Esophagus muscularis mucosa (tissue), 4 donors: Measurements from ENCODE around the gene MAP3K14. TPM values are rescaled to one million over a fixed set of nuclear protein-coding genes. Genes with fewer than 3 reads are reported as not detected.

Source experiments
- DNase-seq: peaks from one replicate; pipeline ENCODE4 v3.0.0-alpha.2; 2017; ENCODE audit errors: extremely low spot score
- H3K27ac ChIP-seq, 4 donors: fragments of 200-600 bp; sonication (generic); replicated peaks in 1 of 4; 1 replicate in 3 of 4; 2 replicates in 1 of 4; pipeline ENCODE4 v1.5.1; 2016 to 2019; ENCODE audit warnings: mild to moderate bottlenecking in 1 of 4
- H3K27me3 ChIP-seq, 4 donors: fragments of 200-600 bp; sonication (generic); one replicate each; pipeline versions ENCODE4 v1.5.1 to v1.6.0; 2016 to 2019
- H3K36me3 ChIP-seq, 4 donors: fragments of 200-600 bp; sonication (generic); one replicate each; pipeline ENCODE4 v1.5.1; 2016 to 2019
- H3K4me1 ChIP-seq, 4 donors: fragments of 200-600 bp; sonication (generic); one replicate each; pipeline ENCODE4 v1.5.1; 2016 to 2019
- H3K4me3 ChIP-seq, 4 donors: fragments of 200-600 bp; sonication (generic); 1 replicate in 2 of 4; 2 replicates in 2 of 4; pipeline ENCODE4 v1.5.1; 2016 to 2019; ENCODE audit warnings: mild to moderate bottlenecking in 4 of 4, moderate library complexity in 1 of 4
- H3K9me3 ChIP-seq, 4 donors: fragments of 200-600 bp; sonication (generic); 1 replicate in 3 of 4; 2 replicates in 1 of 4; pipeline ENCODE4 v1.5.1; 2016 to 2019
- CTCF ChIP-seq, 3 experiments: fragments of 200-600 bp in 2 of 3; fragments of 450-650 bp in 1 of 3; sonication (generic) in 2 of 3; IDR thresholded peaks; one replicate each; pipeline ENCODE4 v1.5.1; 2017 to 2019; ENCODE audit warnings: antibody characterized with exemption in 3 of 3, mild to moderate bottlenecking in 2 of 3, moderate library complexity in 1 of 3
- EP300 ChIP-seq: sonication (generic); formaldehyde crosslinking; IDR thresholded peaks from one replicate; pipeline ENCODE4 v1.6.1; 2017; ENCODE audit warnings: antibody characterized with exemption
- POLR2A ChIP-seq: fragments of 450-650 bp; IDR thresholded peaks from one replicate; pipeline ENCODE4 v1.6.1; 2017; ENCODE audit warnings: antibody characterized with exemption, moderate library complexity, mild to moderate bottlenecking, low read depth
- POLR2AphosphoS5 ChIP-seq, 2 donors: sonication (generic); formaldehyde crosslinking; IDR thresholded peaks; one replicate each; pipeline ENCODE4 v1.6.1; 2017; ENCODE audit warnings: antibody characterized with exemption in 2 of 2
- WGBS: methylation state at CpG from one replicate; pipeline ENCODE4 v1.1.5; 2018; 5-methylcytosine and 5-hydroxymethylcytosine counted together
- intact Hi-C: fragments of 100-400 bp; cut with DNase I; formaldehyde crosslinking; loops from one replicate; pipeline ENCODE4 v1.15.1; 2023
- total RNA-seq, 4 donors: library from RNA; depleted of rRNA; stranded (reverse); fragments of >200 nt; gene quantifications; one replicate each; pipeline versions ENCODE4 v1.1.0 to v1.2.1, GENCODE V29; 2016

Gene MAP3K14
- total RNA-seq, 4 donors from 2014 or later: 7.8 to 26.5 (median 10.6) TPM

DNA sequence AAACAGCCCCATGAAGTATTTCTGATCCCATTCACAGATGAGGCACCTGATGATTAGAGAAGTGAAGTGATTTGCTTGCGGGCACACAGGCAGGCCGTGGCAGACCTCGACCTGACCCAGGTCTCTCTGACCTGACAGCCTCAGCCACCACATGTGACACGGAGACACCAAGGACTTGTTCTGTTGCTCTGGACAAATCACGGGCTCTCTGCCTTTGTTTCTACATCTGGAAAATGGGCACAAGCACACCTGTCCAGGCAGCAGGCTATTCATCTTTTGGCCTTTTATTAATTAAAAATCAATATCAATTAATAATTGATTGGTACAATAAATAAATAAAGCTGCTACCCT is 3.4 kb downstream of the MAP3K14 start:
- DNase-seq: no peak
- H3K36me3 ChIP-seq: peaks cover 0 to 3% (median 0%) of the 10 kb centered on the region in 4 donors
- no peaks in the 10 kb centered on the region for H3K27me3 ChIP-seq
- H3K4me1 ChIP-seq: peaks cover 65 to 92% (median 85%) of the 10 kb centered on the region in 4 donors
- peak overlapping the region in 1 of 4 donors; percentile 26 for H3K4me3 ChIP-seq
- no peaks in the 10 kb centered on the region for H3K9me3 ChIP-seq
- WGBS: 73% methylated on average over 5 of the region's 5 CpGs
- intact Hi-C loops: loop anchor here (5.0 kb wide), 1 partner anchor 36 kb away; no protein-coding TSS in a partner anchor
- peak overlapping the region; percentile 92 to 99 (median 94) for H3K27ac ChIP-seq
- TF ChIP-seq CTCF (IDR thresholded peaks at IDR 0.05) (no peak), EP300 (no peak), POLR2AphosphoS5 (IDR thresholded peaks at IDR 0.05) (no peak), POLR2A (no peak)

- 30% methylated on average over 8 of the region's 8 CpGs for WGBS
- peaks cover 66 to 92% (median 87%) of the 10 kb centered on the region in 4 donors for H3K4me1 ChIP-seq
- TF ChIP-seq EP300 (no peak), CTCF (IDR thresholded peaks at IDR 0.05) (no peak), POLR2AphosphoS5 (IDR thresholded peaks at IDR 0.05) (no peak), POLR2A (no peak)
Measured at GRCh38 chr17:45312477-45313420, 4.1 kb downstream of the MAP3K14 start.

GRCh38 chr17:45311760-45312476 is 4.9 kb downstream of the MAP3K14 start:
- intact Hi-C loops: loop anchor here (5.0 kb wide), 1 partner anchor 35 kb away; no protein-coding TSS in a partner anchor
- H3K36me3 ChIP-seq: peaks cover 0 to 3% (median 0%) of the 10 kb centered on the region in 4 donors
- no peaks in the 10 kb centered on the region for H3K9me3 ChIP-seq
- 22% methylated on average over 10 of the region's 10 CpGs for WGBS
- TF ChIP-seq CTCF (IDR thresholded peaks at IDR 0.05) (no peak), POLR2A (no peak), POLR2AphosphoS5 (IDR thresholded peaks at IDR 0.05) (peak; percentile 15 to 47)
- peak overlapping the region; percentile 25 to 41 (median 26) for H3K4me3 ChIP-seq
- peak overlapping the region; percentile 92 to 99 (median 94) for H3K27ac ChIP-seq
- no peaks in the 10 kb centered on the region for H3K27me3 ChIP-seq
- H3K4me1 ChIP-seq: peaks cover 72 to 96% (median 91%) of the 10 kb centered on the region in 4 donors
- no peak for DNase-seq

More at GRCh38 chr17:45312477-45313420, 4.1 kb downstream of the MAP3K14 start:
- Histone ChIP-seq H3K27me3 (no peaks in the 10 kb centered on the region), H3K9me3 (no peaks in the 10 kb centered on the region), H3K27ac (peak overlapping the region; percentile 92 to 99 (median 94)), H3K36me3 (peaks cover 0 to 3% (median 0%) of the 10 kb centered on the region in 4 donors), H3K4me3 (peak overlapping the region; percentile 25 to 41 (median 26))
- intact Hi-C loops: loop anchor here (5.0 kb wide), 1 partner anchor 35 kb away; no protein-coding TSS in a partner anchor
- no peak for DNase-seq

DNA sequence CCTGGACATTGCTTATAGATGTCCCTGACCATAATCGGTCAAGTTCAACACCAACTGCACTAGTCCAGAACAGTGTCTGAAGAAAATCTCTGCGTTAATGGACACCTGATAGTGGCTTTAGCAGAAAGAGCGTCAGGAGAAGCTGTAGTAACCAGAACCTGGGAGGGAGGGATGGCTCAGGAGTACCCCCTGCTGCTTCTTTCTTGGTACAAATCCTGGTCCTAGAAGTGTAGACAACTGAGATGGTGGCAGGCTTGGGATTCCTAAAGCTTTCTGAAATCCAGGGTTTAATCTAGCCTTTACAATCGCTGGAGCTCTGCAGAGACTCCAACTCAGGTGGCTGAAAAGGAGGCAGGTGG is 5.4 kb downstream of the MAP3K14 start:
- Histone ChIP-seq H3K9me3 (no peaks in the 10 kb centered on the region), H3K27ac (peak overlapping the region; percentile 92 to 99 (median 94)), H3K4me3 (peak overlapping the region in 1 of 4 donors; percentile 41), H3K27me3 (no peaks in the 10 kb centered on the region), H3K4me1 (peaks cover 77 to 100% (median 97%) of the 10 kb centered on the region in 4 donors), H3K36me3 (peaks cover 0 to 3% (median 0%) of the 10 kb centered on the region in 4 donors)
- intact Hi-C loops: loop anchor here (5.0 kb wide), 1 partner anchor 34 kb away; no protein-coding TSS in a partner anchor
- DNase-seq: no peak
- 80% methylated on average over 3 of the region's 4 CpGs for WGBS
- TF ChIP-seq CTCF (IDR thresholded peaks at IDR 0.05) (peak; percentile 16 to 27 (median 25)), EP300 (no peak)
